Measurements from ENCODE around the gene PMM2. TPM values are rescaled to one million over a fixed set of nuclear protein-coding genes. Genes with fewer than 3 reads are reported as not detected.

PMM2 gene
- total RNA-seq, 1 donor = 53.5 TPM

GRCh38 chr16:8855051-8855786, 57.6 kb downstream of the PMM2 start:
- no peak overlapping the region for H3K4me3 ChIP-seq (ENCODE audit: low read depth, low read length)
- no peak for DNase-seq (ENCODE audit: low read depth)
- no peak for TF ChIP-seq CTCF (IDR thresholded peaks at IDR 0.05; ENCODE audit: insufficient read depth, low read depth, low read length)

- TF ChIP-seq CTCF (IDR thresholded peaks at IDR 0.05; ENCODE audit: insufficient read depth, low read depth, low read length) = no peak
These were observed 58.3 kb downstream of the PMM2 start for GRCh38 chr16:8855972-8856371.

GRCh38 chr16:8858994-8859912, 61.6 kb downstream of the PMM2 start:
- DNase-seq (ENCODE audit: low read depth) = no peak
- no peak overlapping the region for H3K4me3 ChIP-seq (ENCODE audit: low read depth, low read length)
- TF ChIP-seq CTCF (IDR thresholded peaks at IDR 0.05; ENCODE audit: insufficient read depth, low read depth, low read length) = no peak

More at GRCh38 chr16:8855972-8856371, 58.3 kb downstream of the PMM2 start:
- no peak overlapping the region for H3K4me3 ChIP-seq (ENCODE audit: low read depth, low read length)
- DNase-seq (ENCODE audit: low read depth) = no peak

GRCh38 chr16:8859913-8860881, 62.6 kb downstream of the PMM2 start:
- TF ChIP-seq CTCF (IDR thresholded peaks at IDR 0.05; ENCODE audit: insufficient read depth, low read depth, low read length) = no peak
- peak; percentile 92 for DNase-seq (ENCODE audit: low read depth)
- H3K4me3 ChIP-seq (ENCODE audit: low read depth, low read length) = no peak overlapping the region

GRCh38 chr16:8861563-8862308, 64.1 kb downstream of the PMM2 start:
- no peak overlapping the region for H3K4me3 ChIP-seq (ENCODE audit: low read depth, low read length)
- DNase-seq (ENCODE audit: low read depth) = peak; percentile 55
- no peak for TF ChIP-seq CTCF (IDR thresholded peaks at IDR 0.05; ENCODE audit: insufficient read depth, low read depth, low read length)

Data from fibroblast of villous mesenchyme (primary cell).